GM15510 (cell line): ENCODE results near the gene BLOC1S4.

Experiments
- POLR2A ChIP-seq: IDR thresholded peaks from 3 replicates; pipeline ENCODE4 v1.6.1; 2011; ENCODE audit warnings: borderline replicate concordance; ENCODE audit not compliant: insufficient read length; ENCODE audit errors: extremely low read depth

The BLOC1S4 gene

DNA sequence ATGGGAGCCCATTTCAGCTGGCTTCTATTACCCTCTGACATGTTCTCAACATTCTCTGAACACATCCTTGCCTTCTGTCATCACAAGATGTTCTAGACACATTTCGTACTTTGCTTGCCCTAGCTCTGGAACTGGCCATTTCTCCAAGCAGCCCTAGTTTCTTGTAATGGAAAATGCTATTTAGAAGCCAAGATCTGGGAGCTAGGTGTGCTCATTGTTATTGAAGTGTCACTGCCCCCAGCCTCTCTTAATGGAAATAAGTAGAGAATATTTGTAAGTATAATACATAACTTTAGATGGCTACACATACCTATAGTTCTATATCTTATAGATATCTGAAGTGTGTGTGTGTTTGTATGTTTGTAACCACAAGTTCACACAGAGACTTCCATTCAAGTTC lies 13.2 kb upstream of the BLOC1S4 start:
- no peak for TF ChIP-seq POLR2A

- no peak for TF ChIP-seq POLR2A
These were observed 12.2 kb upstream of the BLOC1S4 start for GRCh38 chr4:6703786-6704185.

DNA sequence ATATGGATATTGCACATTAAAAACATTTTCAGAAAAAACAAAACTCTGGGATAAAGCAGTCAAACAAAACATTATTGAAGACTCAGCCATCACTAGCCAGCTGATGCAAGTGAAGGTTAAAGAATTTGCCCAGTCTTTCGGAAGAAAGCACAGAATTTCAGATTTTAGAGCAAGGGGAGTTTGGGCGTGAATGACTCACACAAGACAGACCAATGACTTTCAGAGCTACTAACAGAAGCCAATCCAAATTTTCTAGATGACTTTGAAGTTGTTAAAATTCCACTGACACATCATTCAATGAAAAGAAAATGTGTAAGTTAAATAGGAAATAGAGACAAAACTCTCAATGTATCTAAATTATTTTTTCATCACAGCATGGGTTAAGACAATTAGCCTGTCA lies 10.3 kb upstream of the BLOC1S4 start:
- no peak for TF ChIP-seq POLR2A

GRCh38 chr4:6706173-6706572 lies 9.8 kb upstream of the BLOC1S4 start:
- TF ChIP-seq POLR2A, result no peak

- peak; percentile 76 for TF ChIP-seq POLR2A
These were observed 6.5 kb upstream of the BLOC1S4 start, which contains the start of gene MRFAP1L1 for GRCh38 chr4:6709230-6710114. Gene MRFAP1L1 (minus strand): TSS chr4:6709865. CDS start chr4:6709629, 236 bp downstream.

DNA sequence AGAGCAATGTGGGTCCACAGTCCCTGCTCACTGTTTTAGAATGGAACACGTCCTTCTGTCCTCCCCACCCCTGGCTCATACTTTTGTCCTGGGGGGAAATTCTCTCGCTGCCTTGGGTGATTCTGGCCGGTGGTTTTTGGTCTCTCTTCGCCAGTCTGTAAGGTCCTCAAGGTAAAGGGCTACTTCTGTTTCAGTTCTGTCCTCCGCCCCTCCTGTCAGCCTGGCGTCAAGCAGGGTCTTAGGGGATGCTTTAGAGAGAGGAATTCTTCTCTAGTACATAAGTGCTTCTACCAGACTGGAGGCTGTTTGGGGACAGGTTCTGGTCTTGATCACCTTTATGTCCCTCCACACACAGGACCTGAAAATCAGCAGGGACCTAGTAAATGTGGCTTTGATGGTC lies 5.7 kb upstream of the BLOC1S4 start:
- TF ChIP-seq POLR2A, result no peak

- no peak for TF ChIP-seq POLR2A
These were observed 5.0 kb upstream of the BLOC1S4 start for GRCh38 chr4:6710996-6711395.

DNA sequence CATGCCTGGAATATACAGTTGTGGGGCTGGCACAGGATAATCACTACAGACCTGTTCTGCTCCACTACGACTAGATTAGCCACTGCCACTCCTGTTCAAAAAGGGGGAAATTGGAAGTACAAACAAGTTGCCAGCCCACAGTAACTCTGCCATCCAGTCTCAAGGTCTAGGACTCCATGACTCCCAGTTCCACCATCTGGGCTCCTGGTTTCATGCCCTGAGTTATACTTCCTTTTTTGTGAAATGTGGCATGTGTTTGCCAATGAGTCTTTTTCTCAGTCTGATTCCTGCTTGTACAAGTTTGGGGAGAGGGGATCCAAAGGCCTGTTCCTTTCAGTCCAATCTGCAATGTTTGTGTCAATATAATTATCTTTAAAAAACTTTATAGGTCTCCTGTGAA lies 1.0 kb upstream of the BLOC1S4 start:
- no peak for TF ChIP-seq POLR2A

DNA sequence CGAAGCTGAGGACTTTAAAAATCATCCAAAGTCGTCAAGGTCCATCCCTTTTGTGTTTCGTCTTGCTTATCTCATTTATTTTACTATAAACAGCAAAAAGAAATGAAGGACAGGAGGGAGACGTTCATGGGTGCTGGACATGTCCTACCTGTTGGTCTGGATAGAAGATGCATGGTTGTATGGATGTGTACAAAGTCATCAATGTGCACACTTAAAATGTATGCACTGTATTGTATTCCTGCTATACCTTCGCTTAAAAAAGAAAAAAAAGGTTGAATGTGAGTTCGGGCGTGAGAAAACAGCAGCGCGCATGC lies 313 bp upstream of the BLOC1S4 start:
- no peak for TF ChIP-seq POLR2A

DNA sequence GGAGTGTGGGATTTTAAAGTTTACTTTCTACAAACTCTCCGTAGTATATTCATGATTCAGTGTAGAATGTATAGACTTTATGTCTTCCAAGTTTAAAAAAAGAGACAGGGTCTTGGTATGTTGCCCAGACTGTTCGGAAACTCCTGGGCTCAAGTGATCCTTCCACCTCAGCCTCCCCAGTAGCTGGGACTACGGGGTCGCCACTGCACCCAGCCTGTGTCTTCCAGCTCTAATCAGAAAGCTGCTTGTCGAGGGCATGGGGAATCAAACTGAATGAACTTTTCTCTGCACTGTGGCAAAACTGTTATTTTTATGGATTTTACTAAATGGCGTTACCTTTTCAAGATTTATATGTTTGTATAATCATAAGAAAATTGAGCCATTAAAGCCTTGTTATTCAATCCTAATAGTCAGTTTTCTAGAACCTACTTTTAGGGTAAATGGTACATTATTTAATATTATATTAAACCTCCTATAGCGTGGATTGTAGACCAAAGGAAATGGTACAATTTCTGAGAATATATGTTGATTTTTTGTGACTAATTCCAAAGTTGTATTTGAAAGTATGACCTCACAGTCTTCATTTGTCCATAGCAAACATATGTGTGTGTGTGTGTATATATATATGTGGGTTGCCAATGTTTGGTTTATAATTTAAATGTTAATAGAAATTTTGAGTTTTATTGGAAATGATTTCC lies 1.1 kb downstream of the BLOC1S4 start:
- TF ChIP-seq POLR2A, result no peak

DNA sequence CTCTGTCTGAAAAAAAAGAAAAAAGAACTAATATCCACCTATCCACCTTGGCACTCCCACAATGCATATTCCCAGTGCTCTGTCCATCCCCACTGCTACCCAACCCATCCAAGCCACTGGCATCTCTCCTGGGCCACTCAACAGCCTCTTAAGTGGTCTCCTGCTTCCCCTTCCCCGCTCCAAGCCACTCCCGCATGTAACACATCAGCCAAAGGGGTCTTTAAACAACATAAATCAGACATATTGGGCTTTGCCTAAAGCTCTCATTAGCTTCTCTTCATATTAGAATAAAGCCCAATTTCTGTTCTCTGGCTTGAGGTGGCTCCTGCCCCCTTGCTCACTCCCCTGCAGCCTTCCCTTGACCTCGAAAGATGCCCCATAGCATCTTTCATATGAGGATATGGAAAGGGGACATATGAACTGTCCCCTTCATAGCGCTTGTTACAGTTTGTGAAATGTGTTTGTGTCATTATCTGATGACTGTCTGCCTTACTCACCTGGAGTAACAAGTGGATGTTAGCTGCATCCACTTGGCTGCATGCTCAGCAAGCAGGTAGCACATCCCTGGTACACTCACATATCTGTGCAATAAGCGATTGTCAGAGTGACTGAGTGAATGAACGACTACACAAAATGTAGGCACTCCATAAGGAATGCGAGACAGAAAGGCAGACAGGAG lies 3.1 kb downstream of the BLOC1S4 start:
- TF ChIP-seq POLR2A, result no peak

DNA sequence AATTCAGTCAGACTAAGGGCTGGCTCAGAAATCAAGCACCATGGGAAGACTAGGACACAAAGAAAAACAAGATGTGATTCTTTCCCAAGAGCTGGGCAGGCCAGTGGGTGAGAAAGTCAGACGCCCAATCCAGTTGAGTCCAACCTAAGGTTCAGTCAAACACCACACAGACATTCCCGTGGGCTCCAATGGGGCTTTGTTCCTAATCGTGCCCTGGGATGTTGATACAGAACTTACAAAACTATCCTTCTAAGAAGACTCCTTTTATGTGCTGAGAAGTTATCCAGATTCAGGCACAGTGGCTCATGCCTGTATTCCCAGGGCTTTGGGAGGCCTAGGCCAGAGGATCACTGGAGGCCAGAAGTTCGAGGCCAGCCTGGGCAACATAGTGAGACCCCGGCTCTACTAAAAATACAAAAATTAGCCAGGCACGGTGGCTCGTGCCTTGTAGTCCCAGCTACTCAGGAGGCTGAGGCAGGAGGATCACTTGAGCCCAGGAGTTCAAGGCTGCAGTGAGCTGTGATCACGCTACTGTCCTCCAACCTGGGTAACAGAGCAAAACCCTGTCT lies 3.7 kb downstream of the BLOC1S4 start:
- TF ChIP-seq POLR2A, result no peak

DNA sequence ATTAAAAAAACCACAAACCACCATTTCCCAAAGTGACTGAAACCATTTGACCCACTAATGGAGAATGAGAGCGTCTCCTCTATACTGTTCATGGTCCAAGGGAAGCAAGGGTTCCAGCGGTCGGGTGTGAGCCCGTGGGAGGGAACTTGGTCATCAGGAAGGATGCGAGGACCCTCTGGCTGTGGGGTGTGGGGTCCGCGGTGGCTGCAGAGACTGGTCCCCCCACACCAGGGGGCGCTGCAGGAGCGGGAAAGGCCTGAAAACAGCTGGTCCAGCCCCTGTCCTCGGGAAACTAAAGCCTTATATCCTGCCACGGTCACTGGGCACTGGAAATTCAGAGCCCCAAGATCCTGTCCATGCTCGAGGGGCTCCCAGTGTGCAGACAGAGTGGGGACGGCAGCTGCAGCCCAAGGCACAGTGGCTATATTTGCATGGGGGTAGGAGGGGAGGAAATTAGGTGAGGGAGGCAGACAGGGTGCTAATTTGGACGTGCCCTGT lies 4.3 kb downstream of the BLOC1S4 start:
- TF ChIP-seq POLR2A, result no peak

- TF ChIP-seq POLR2A, result no peak
These were observed 5.1 kb downstream of the BLOC1S4 start for GRCh38 chr4:6721121-6721520.

DNA sequence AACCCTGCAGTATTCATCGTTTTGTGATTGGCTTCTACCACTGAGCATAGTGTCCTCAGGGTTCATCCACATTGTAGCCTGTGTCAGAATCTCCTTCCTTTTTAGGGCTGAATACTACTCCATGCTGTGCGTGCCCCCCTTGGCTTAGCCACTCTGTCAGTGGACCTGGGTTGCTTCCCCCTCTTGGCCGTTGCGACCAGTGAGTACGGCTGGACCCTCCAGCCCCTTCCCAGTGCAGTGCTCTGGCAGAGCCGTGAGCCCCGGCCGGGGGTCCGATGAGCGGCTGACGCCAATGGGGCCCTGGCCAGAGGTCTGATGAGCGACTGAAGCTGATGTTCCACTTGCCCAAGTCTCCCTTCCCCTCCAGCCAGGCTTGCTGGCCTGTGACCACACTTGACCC lies 6.9 kb downstream of the BLOC1S4 start:
- TF ChIP-seq POLR2A, result no peak

DNA sequence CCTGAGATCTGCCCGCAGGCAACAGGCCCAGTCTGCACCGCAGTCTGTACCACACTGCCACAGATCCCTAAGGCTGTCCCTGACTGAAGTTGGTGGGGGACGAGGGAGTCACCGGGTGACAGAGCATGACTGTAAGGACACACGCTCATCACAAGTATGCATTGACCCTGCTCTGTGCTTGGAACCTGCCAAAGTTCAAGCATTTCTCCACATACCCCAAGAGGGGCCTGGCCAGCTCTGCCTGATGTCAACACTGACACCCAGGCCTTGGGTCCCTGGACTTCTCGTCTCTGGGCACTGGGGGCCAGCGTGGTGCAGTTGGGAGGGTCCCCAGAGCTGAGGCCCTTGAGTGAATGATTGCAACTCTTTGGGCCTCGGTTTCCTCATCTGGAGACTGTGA lies 7.9 kb downstream of the BLOC1S4 start:
- TF ChIP-seq POLR2A, result no peak
